SH-SY5Y (cell line): ENCODE results near the gene PCGF3.

Experiments
- GATA2 ChIP-seq: IDR thresholded peaks from 2 replicates; pipeline ENCODE4 v1.6.1; 2011; ENCODE audit warnings: mild to moderate bottlenecking, low read depth, low read length
- GATA3 ChIP-seq: IDR thresholded peaks from 2 replicates; pipeline ENCODE4 v1.6.1; 2011; ENCODE audit warnings: low read depth, mild to moderate bottlenecking, low read length, moderate library complexity

PCGF3 gene

GRCh38 chr4:703336-704197 lies 2.1 kb upstream of the PCGF3 start:
- no peak for TF ChIP-seq GATA2
- TF ChIP-seq GATA3 = no peak

GRCh38 chr4:704198-704891 lies 1.3 kb upstream of the PCGF3 start:
- TF ChIP-seq GATA3 = no peak
- TF ChIP-seq GATA2 = no peak

- TF ChIP-seq GATA2 (no peak), GATA3 (no peak)
Measured at GRCh38 chr4:704971-705277, 708 bp upstream of the PCGF3 start.

GRCh38 chr4:706834-707598 lies 1.4 kb downstream of the PCGF3 start:
- TF ChIP-seq GATA2 (no peak), GATA3 (no peak)

GRCh38 chr4:707929-708630 lies 2.4 kb downstream of the PCGF3 start:
- TF ChIP-seq GATA2 (no peak), GATA3 (no peak)

GRCh38 chr4:708631-708933 lies 3.0 kb downstream of the PCGF3 start:
- TF ChIP-seq GATA2 = no peak
- TF ChIP-seq GATA3 = no peak

GRCh38 chr4:709348-709747 lies 3.7 kb downstream of the PCGF3 start:
- TF ChIP-seq GATA2 (no peak), GATA3 (no peak)

- TF ChIP-seq GATA3 = no peak
- TF ChIP-seq GATA2 = no peak
Measured at GRCh38 chr4:710116-710515, 4.5 kb downstream of the PCGF3 start.

GRCh38 chr4:710916-711315 lies 5.3 kb downstream of the PCGF3 start:
- no peak for TF ChIP-seq GATA3
- no peak for TF ChIP-seq GATA2

GRCh38 chr4:712093-712492 lies 6.5 kb downstream of the PCGF3 start:
- TF ChIP-seq GATA3 (no peak), GATA2 (no peak)

GRCh38 chr4:712916-713632 lies 7.4 kb downstream of the PCGF3 start:
- TF ChIP-seq GATA2 (no peak), GATA3 (no peak)

GRCh38 chr4:714087-714486 lies 8.5 kb downstream of the PCGF3 start:
- no peak for TF ChIP-seq GATA2
- no peak for TF ChIP-seq GATA3

GRCh38 chr4:717601-718320 lies 12.1 kb downstream of the PCGF3 start:
- TF ChIP-seq GATA3 = no peak
- no peak for TF ChIP-seq GATA2
